ENCODE results near the gene SMCO4.
"Not testable (repeated sequence)": the region's sequence is repeated elsewhere in the genome, so short reads cannot be mapped to it uniquely, and the experiment has no call there.

SMCO4 gene

DNA sequence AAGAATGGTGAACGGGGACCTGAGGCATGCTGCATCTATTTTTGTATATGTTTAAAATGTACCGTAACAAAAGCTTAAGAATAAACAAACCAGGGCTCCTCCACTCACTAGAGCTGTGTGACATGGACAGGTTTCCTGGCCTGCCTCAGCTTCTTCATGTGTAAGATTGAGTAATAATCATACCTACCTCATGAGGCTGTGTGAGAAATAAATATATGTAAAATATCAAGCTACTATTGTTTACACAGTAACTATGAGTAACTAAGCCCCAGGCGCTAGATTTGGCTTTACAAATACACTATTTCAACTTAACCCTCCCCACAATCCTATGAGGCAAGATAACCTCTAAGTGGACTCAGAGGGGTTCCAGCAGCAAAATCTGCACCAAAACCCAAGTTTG lies 66.4 kb downstream of the SMCO4 start:
- DNase-seq (ENCODE audit: low read depth), result no peak

DNA sequence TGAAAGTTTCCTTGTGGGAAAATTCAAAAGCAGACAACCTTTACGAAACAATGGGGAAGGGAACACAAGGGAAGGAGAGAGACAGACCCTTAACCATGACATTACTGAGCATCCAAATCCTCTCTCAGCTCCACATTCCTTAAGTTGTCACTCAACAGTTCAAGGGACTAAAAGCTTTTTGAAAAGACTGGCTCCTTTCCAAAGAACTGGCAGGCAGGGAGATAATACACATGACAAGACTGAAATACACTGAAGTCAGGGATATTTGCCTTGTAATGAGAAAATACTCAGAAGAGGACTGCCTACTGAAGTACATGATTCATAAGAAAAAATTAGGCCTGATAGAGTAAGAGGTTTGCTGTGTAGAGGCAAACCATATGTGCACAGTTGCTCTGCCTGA lies 69.1 kb downstream of the SMCO4 start:
- no peak for DNase-seq (ENCODE audit: low read depth)

DNA sequence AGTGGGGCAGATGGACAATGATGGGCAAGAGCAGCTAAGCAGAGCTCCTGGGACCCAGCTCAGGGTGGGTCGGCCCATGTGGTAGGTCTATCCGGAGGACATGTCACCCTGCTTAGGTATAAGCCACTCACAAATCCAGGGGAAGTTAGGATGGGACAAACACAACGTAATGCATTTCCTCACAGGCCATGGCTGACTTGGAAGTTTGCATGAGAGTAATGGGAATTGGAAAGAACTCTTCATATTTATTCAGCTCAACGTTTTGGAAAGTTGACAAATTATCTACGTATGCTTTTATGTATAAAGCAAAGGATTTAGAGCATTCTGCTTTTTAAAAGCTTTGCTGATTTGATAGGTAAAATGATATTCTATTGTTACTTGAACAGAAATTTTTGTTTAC lies 74.9 kb downstream of the SMCO4 start:
- DNase-seq (ENCODE audit: low read depth), result no peak

DNA sequence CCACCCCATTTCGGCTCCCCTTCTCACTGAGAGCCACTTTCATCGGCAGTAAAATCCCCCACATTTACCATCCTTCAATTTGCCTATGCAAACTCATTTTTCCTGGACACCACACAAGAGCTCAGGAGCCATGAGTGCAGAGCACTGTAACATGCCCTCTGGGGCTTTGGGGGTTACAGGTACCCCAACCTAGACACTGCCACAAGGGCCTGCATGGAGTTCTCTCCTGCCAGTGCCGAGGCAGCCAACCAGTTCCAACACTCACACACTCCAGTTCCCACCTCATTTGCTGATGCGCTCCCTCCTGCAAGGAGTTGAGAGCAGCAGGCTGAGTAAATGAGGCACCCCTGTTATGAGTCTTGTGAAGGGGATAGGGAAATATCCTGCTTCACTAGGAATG lies 76.1 kb downstream of the SMCO4 start:
- no peak for DNase-seq (ENCODE audit: low read depth)

DNA sequence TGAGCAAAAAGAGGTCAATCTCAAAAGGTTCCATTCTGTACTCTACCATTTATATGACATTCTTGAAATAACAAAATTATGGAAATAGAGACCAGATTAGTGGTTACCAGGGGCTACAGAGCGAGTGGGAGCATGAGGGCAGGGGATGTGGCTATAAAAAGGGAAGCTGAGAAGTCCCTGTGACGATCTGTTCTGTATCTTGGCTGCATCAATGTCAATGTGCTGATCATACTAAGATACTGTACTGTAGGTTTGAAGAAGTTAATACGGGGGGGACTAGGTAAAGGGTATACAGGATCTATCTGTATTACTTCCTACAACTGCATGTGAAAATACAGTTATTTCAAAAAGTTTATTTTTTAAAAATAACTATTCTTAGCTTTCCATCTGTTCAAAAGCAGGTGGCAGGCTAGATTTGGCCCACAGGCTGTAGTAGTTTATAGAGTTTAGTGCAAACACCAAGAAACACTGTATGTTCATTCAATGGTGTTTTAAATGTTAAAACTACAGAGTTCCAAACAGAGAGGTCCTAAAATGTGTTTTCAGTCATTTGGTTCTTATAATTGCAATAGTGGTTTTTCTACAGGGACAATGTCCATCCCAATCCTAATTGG lies 78.2 kb downstream of the SMCO4 start:
- DNase-seq (ENCODE audit: low read depth), result no peak

DNA sequence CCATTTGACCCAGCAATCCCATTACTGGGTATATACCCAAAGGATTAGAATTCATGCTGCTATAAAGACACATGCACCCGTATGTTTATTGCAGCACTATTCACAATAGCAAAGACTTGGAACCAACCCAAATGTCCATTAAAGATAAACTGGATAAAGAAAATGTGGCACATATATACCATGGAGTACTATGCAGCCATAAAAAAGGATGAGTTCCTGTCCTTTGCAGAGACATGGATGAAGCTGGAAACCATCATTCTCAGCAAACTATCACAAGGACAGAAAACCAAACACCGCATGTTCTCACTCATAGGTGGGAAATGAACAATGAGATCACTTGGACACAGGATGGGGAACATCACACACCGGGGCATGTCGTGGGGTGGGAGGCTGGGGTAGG lies 79.5 kb downstream of the SMCO4 start:
- DNase-seq (ENCODE audit: low read depth), result not testable (repeated sequence)

DNA sequence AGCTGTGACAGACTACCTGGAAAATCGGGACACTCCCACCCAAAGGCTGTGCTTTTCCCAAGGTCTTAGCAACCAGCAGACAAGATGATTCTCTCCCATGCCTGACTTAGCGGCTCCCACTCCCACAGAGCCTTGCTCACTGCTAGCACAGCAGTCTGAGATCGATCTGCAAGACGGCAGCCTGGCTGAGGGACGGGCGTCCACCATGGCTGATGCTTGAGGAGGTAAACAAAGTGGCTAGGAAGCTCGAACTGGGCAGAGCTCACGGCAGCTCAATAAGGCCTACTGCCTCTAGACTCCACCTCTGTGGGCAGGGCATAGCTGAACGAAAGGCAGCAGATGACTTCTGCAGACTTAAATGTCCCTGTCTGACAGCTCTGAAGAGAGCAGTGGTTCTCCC lies 84.9 kb downstream of the SMCO4 start:
- DNase-seq (ENCODE audit: low read depth), result no peak

DNA sequence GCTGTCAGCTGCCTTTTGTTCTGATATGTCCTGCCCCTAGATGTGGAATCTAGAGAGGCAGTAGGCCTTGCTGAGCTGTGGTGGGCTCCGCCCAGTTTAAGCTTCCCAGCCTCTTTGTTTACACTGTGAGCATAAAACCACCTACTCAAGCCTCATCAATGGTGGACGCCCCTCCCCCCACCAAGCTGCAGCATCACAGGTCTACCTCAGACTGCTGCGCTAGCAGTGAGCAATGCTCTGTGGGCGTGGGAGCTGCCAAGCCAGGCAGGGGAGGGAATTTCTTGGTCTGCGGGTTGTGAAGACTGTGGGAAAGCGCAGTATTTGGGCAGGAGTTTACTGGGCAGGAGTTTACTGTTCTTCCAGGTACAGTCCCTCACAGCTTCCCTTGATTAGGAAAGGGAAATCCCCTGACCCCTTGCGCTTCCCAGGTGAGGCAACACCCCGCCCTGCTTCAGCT lies 98.5 kb downstream of the SMCO4 start:
- peak; percentile 51 for DNase-seq (ENCODE audit: low read depth)

DNA sequence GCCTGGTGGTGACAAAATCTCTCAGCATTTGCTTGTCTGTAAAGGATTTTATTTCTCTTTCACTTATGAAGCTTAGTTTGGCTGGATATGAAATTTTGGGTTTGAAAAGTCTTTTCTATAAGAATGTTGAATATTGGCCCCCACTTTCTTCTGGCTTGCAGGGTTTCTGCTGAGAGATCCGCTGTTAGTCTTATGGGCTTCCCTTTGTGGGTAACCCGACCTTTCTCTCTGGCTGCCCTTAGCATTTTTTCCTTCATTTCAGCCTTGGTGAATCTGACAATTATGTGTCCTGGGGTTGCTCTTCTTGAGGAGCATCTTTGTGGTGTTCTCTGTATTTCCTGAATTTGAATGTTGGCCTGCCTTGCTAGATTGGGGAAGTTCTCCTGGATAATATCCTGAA lies 100.0 kb downstream of the SMCO4 start:
- DNase-seq (ENCODE audit: low read depth), result not testable (repeated sequence)

DNA sequence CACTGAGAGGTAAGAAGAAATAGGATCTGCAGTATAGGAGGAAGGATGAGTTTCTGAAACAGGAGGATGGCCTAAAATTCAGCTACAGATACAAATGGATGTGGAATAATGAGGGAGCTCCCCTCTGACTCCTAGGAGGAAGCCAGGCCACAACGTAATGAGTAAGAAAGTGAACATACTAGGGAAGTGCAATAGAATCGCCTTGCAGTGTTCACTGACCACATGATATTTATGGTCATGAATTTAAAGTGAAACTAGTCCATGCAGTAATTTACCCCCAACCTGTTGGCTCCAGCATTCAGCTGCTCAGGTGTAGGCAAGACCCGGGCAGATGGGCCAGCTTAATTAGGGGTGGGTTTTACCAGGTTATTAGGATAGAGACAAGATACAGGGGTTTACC lies 110.9 kb downstream of the SMCO4 start:
- no peak for DNase-seq (ENCODE audit: low read depth)
